ENCODE data around the gene HMCN2.

HMCN2 gene

GRCh38 chr9:130478736-130479575 lies 213.4 kb downstream of the HMCN2 start:
- no peak for DNase-seq

GRCh38 chr9:130479587-130479986 lies 214.0 kb downstream of the HMCN2 start:
- no peak for DNase-seq

- peak in 1 of 3 donors; percentile 11 for DNase-seq
Observed at GRCh38 chr9:130480673-130481072, 215.1 kb downstream of the HMCN2 start.

GRCh38 chr9:130482463-130482862 lies 216.9 kb downstream of the HMCN2 start:
- no peak for DNase-seq

GRCh38 chr9:130483371-130483971 lies 217.9 kb downstream of the HMCN2 start:
- no peak for DNase-seq
